IgD-negative memory B cell (primary cell): ENCODE results near the gene HSF5. TPM values are rescaled to one million over a fixed set of nuclear protein-coding genes. Genes with fewer than 3 reads are reported as not detected.

Source experiments
- H3K27ac Mint-ChIP-seq, 3 donors: one replicate each; pipeline ENCODE4 v1.8.0; 2020 to 2022; ENCODE audit warnings: mild to moderate bottlenecking in 3 of 3, mixed read lengths in 3 of 3, moderate library complexity in 1 of 3
- H3K27me3 Mint-ChIP-seq: one replicate; pipeline ENCODE4 v1.8.0; 2021; ENCODE audit warnings: mixed read lengths
- H3K36me3 Mint-ChIP-seq: one replicate; pipeline ENCODE4 v1.8.0; 2020; ENCODE audit warnings: mild to moderate bottlenecking, mixed read lengths
- H3K4me1 Mint-ChIP-seq, 3 donors: one replicate each; pipeline ENCODE4 v1.8.0; 2020 to 2022; ENCODE audit warnings: mixed read lengths in 3 of 3, mild to moderate bottlenecking in 1 of 3
- H3K4me3 Mint-ChIP-seq, 4 donors: one replicate each; pipeline ENCODE4 v1.8.0; 2020 to 2022; ENCODE audit warnings: mild to moderate bottlenecking in 4 of 4, mixed read lengths in 4 of 4, moderate library complexity in 3 of 4
- H3K9me3 Mint-ChIP-seq, 3 donors: one replicate each; pipeline ENCODE4 v1.8.0; 2020 to 2021; ENCODE audit warnings: mixed read lengths in 3 of 3, mild to moderate bottlenecking in 1 of 3
- polyA plus RNA-seq: library from polyadenylated mRNA; unstranded; fragments of 300-500 nt; fragmentation: Illumina TruSeq; gene quantifications from one replicate; pipeline ENCODE4 v1.2.3, GENCODE V29; 2021

HSF5 gene, protein sequence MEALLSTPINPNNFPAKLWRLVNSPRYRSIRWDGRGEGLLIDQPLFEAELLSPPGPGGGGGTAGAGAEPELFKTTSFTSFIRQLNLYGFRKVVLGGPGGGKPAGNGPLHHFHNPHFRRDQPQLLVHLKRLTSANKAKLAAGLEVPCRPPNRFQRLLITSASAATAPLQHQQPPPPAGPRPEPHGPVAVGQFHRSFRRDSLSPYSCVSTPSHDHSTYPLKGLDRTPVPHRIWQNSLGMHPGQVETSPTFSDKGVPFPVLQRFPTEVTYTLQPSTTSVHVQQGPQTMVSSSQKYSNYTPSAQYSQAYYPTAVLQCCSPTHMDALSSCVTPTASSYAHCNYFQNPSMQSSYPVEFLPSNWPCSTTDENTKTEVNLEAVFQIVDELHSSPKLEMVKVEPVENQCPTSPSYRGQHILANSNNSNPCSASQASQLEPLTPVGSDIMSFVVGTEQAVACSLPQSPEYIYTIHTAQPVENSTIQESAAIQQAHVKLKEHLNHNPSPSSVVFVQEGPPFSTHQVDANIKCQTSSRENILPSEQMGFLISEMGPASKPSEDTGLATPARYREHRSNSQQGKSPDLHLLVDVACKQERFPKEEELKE
- polyA plus RNA-seq, result 1.6 TPM

DNA sequence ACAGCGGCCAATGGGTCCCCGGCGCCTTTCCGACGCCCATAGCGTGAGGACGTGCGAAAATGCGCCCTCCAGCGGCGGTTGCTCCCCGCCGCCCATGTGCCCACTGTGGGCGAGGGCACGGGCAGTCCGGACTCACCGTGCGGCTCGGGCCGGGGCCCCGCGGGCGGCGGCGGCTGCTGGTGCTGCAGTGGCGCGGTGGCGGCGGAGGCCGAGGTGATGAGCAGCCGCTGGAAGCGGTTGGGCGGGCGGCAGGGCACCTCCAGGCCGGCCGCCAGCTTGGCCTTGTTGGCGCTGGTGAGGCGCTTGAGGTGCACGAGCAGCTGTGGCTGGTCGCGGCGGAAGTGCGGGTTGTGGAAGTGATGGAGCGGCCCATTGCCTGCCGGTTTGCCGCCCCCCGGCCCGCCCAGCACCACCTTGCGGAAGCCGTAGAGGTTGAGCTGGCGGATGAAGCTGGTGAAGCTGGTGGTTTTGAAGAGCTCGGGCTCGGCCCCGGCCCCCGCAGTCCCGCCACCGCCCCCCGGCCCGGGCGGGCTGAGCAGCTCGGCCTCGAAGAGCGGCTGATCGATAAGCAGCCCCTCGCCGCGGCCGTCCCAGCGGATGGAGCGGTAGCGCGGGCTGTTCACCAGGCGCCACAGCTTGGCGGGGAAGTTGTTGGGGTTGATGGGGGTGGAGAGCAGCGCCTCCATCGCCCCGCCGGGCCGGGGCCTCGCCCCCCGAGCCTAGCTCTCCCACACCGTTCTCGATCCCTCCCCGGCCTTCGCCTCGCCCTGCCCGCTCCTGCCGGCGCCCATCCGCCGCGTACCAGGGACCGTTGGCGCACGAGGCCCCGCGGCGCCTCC, at the start of gene HSF5:
Gene HSF5, minus strand, starts transcription at position 820 of the 839 bp plus-strand sequence. Its CDS starts 134 bp downstream, at position 686.
- H3K27me3 Mint-ChIP-seq, result no peaks in the 10 kb centered on the region
- peaks cover 4% of the 10 kb centered on the region for H3K36me3 Mint-ChIP-seq
- H3K4me3 Mint-ChIP-seq, result peak within 1 kb of the TSS; percentile 71 to 82 (median 76)
- H3K9me3 Mint-ChIP-seq, result no peaks in the 10 kb centered on the region
- H3K27ac Mint-ChIP-seq, result peak within 1 kb of the TSS; percentile 31 to 83 (median 77)
- H3K4me1 Mint-ChIP-seq, result peaks cover 10 to 15% (median 10%) of the 10 kb centered on the region in 3 donors

DNA sequence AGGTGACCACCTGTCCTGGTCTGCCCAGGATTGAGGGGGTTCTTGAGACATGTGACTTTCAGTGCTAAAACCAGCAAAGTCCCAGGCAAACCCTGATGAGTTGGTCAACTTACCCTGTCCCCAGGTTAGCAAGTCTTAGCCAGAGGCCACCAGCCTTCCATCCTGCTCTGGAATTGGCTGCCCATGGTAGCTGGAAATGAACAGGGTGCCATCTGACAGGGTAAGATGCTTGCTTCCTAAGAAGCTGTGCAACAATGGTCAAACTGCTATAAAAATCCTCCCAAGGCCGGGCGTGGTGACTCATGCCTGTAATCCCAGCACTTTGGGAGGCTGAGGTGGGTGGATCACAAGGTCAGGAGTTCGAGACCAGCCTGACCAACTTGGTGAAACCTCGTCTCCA, 49.1 kb upstream of the HSF5 start:
- Mint-ChIP-seq H3K4me3 (no peak overlapping the region), H3K36me3 (no peaks in the 10 kb centered on the region), H3K27ac (no peak overlapping the region), H3K4me1 (peaks cover 0 to 4% (median 0%) of the 10 kb centered on the region in 3 donors), H3K27me3 (peaks cover 8% of the 10 kb centered on the region), H3K9me3 (no peaks in the 10 kb centered on the region)

DNA sequence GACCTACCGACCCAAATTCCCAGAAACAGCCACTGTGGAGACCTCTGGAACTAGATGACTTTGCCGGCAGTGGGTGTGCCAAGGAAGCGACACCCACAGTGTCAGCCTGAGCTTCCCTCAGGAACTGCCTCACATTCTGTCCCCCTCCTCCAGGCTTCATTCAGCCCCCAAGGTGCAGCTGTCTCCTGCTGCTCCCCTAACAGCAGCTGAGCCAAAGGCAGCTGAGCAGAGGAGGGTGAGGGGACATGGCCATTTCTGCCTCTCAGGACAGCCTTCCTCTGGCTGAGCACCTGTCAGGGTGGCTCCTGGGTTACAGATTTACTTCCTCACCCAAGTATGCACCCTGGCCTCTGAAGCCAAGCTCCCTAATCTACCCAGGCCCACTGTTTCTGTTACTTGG, 48.3 kb upstream of the HSF5 start:
- Mint-ChIP-seq H3K9me3 (no peaks in the 10 kb centered on the region), H3K4me1 (peaks cover 0 to 5% (median 1%) of the 10 kb centered on the region in 3 donors), H3K36me3 (no peaks in the 10 kb centered on the region), H3K27me3 (peaks cover 8% of the 10 kb centered on the region), H3K27ac (no peak overlapping the region), H3K4me3 (no peak overlapping the region)

DNA sequence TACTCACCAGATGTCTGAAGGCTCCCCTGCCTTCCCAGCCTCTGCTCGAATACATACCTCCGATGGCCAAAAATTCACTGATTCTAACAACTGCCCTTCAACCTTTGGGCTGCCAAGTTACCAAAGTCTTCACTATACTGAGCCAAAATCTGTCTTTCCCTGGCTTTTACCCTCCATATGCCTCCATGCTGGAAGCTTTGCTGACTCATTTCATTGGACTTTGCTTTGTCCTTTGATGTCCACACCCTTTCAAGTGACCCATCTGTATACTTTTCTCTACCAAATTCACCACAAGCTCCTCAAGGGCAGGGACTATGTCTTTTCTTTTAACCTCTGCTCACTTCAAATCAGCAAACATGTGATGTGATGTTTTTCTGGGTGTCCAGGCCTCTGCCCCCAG, 47.2 kb upstream of the HSF5 start:
- no peaks in the 10 kb centered on the region for H3K36me3 Mint-ChIP-seq
- peaks cover 8% of the 10 kb centered on the region for H3K27me3 Mint-ChIP-seq
- no peaks in the 10 kb centered on the region for H3K9me3 Mint-ChIP-seq
- H3K4me3 Mint-ChIP-seq, result no peak overlapping the region
- H3K4me1 Mint-ChIP-seq, result peaks cover 0 to 5% (median 1%) of the 10 kb centered on the region in 3 donors
- no peak overlapping the region for H3K27ac Mint-ChIP-seq

DNA sequence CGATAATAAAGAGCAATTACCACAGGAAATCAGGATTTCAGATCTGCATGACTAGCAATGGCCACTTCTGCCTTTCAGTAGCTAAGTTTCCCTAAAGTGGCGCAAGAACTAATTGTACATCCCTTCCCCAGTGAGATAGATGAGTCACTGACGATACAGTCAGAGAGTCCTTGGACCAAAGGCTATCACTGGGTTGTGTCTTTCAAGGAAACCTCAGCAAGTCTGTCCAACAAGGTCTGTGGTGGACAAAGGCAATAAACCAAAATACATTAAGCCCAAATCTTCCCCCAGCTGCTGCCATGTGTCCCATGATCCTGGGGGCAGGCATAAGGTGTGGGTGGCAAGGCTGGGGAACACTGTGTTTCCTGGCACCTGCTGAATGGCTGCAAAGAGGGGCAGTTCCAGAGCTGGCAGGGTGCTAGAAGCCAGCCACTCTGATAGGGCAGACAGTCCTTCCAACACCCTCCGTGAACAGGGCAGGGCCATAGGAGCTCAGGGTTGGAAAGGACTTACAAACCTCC, 46.8 kb upstream of the HSF5 start:
- peaks cover 0 to 5% (median 1%) of the 10 kb centered on the region in 3 donors for H3K4me1 Mint-ChIP-seq
- H3K36me3 Mint-ChIP-seq, result no peaks in the 10 kb centered on the region
- H3K27ac Mint-ChIP-seq, result no peak overlapping the region
- peaks cover 8% of the 10 kb centered on the region for H3K27me3 Mint-ChIP-seq
- H3K4me3 Mint-ChIP-seq, result peak overlapping the region in 1 of 4 donors; percentile 41
- no peaks in the 10 kb centered on the region for H3K9me3 Mint-ChIP-seq

DNA sequence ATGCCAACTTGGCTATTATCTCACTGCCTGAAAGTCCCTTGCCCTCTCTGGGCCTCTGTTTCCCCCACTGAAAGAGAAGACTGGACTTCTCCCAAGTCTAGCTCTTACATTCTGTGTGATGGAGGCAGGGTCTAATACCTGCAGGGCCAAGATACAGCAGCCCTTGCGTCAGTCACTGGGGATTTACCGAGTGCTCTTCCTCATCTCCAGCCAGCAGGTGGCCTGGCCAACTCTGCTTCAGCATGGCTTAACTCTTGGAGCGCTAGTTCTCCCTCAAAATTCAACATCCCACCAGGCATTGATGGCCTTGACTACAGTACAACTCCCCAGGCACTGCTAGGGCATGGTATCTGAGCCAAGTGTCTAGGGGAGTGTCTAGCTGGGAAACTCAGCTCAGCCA, 46.1 kb upstream of the HSF5 start:
- H3K4me1 Mint-ChIP-seq, result peaks cover 0 to 5% (median 1%) of the 10 kb centered on the region in 3 donors
- no peaks in the 10 kb centered on the region for H3K36me3 Mint-ChIP-seq
- no peak overlapping the region for H3K27ac Mint-ChIP-seq
- H3K27me3 Mint-ChIP-seq, result peaks cover 8% of the 10 kb centered on the region
- H3K4me3 Mint-ChIP-seq, result peak overlapping the region in 1 of 4 donors; percentile 41
- H3K9me3 Mint-ChIP-seq, result no peaks in the 10 kb centered on the region

DNA sequence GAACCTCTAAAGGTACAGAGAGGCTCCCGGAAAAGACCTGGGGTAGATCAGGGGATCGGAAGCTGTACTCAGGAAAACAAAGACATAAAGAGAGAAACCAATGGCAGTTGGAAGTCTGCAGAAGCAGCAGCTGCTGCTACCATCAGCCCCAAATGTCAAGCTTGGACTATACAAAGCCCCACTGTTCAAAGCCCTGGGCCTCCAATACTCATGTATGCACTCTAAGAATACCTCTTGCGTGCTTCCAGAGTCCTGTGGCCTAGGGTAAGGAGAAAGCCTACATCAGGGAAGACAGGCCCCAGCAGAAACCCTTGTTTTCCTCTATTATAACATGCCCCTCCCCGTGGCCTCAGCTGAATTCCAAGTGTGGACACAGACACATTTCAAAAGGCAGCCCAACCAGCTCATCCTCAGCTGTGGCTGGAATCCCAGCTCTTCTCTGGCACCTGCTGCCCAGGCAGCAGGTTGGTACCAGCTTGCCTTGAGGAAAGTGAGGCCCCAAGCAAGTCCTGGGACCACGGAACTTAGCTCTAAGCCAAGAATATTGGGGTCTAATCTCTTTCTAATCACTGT, 45.5 kb upstream of the HSF5 start:
- H3K27me3 Mint-ChIP-seq, result peaks cover 8% of the 10 kb centered on the region

DNA sequence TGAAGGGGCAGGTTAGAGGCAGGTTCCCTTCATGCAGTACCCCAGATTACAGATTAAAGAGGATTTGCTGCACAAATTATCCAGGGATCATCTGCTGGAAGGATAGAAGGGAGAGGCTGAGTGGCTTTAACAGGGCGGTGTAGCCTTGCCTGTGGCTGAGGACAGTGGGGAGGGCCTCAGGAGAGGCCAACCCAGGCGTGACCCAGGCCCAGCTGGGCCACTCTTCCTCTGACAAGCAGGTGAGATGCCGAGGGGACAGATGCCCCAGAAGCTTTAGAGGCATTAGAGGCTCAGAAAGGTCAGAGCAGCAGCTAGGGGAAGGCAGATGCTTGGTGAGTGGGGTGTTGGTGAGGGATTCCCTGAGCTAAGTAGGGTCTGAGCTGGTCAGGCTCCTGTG, 44.3 kb upstream of the HSF5 start:
- Mint-ChIP-seq H3K4me1 (peaks cover 0 to 5% (median 1%) of the 10 kb centered on the region in 3 donors), H3K9me3 (no peaks in the 10 kb centered on the region), H3K27ac (no peak overlapping the region), H3K36me3 (no peaks in the 10 kb centered on the region), H3K4me3 (peak overlapping the region in 3 of 4 donors; percentile 70 to 85 (median 72)), H3K27me3 (peaks cover 6% of the 10 kb centered on the region)

More for the DNA sequence above, 45.5 kb upstream of the HSF5 start:
- H3K9me3 Mint-ChIP-seq, result no peaks in the 10 kb centered on the region
- H3K4me3 Mint-ChIP-seq, result peak overlapping the region in 1 of 4 donors; percentile 70
- peaks cover 0 to 5% (median 1%) of the 10 kb centered on the region in 3 donors for H3K4me1 Mint-ChIP-seq
- no peak overlapping the region for H3K27ac Mint-ChIP-seq
- no peaks in the 10 kb centered on the region for H3K36me3 Mint-ChIP-seq

DNA sequence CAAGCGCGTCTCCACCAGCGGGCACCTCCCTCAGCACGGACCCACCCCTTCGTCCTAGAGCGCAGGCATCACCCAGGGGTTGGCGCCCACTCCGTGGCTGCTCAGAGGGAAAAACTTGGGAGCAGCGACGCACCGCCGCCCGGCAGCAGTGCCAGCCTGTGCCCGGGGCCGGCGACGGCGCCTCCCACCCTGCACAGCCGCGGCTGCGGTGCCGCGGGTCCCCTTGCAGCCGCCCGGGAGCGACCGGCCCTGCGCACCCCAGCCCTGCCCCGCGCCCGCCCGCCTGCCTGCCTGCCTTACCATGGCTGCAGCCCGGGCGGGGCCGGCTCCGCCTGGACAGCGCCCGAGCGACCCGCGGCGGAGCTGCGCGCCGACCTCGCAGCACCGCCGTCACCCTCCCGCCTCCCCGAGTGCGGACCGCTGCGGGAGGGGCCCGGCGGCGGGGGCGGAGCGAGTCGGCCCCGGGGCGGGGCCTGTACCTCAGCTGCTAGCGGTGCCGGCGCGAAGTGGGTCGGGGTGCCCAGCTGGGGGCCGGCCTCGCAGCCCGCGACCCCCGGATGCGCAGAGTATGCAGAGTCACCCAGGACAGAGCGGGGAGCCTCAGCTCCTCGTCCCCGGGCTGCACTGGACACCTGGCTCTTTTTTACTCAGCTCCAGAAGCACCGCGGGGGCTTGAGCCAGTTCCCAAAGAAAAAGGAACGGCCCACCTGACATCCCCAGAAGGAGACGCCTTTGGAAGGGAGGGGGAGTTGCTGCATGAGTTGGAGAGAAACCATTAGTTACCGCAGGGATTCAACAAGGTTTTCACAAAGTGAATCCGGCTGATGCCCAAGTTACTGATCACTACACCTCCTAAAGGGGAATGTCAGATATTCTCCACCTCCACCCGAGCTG, 43.7 kb upstream of the HSF5 start:
- Mint-ChIP-seq H3K9me3 (no peaks in the 10 kb centered on the region), H3K4me1 (peaks cover 0 to 5% (median 1%) of the 10 kb centered on the region in 3 donors), H3K36me3 (no peaks in the 10 kb centered on the region), H3K4me3 (peak overlapping the region; percentile 70 to 85 (median 72)), H3K27me3 (peaks cover 6% of the 10 kb centered on the region), H3K27ac (no peak overlapping the region)

DNA sequence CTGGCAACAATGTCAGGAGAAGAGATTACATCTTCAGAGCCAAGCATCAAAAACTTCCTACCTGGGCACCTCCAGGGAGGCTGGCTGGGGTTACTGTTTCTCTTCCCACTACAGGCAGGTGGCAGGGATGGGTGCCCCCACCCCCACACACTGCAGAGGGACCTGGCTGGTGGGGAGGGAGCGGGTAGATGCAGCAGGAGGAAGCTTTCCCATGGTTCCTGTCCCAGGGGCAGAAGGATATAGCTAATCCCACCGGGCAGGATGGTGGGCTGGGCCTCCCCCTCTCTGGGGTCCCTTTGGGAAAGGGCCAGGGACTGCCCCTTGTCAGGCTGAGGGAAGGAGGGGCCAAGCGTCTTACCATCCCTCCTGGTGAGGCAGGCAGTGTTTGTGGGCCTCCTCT, 42.9 kb upstream of the HSF5 start:
- H3K36me3 Mint-ChIP-seq, result no peaks in the 10 kb centered on the region
- peak overlapping the region; percentile 69 to 78 (median 72) for H3K4me3 Mint-ChIP-seq
- peaks cover 6% of the 10 kb centered on the region for H3K27me3 Mint-ChIP-seq
- no peak overlapping the region for H3K27ac Mint-ChIP-seq
- peaks cover 0 to 5% (median 1%) of the 10 kb centered on the region in 3 donors for H3K4me1 Mint-ChIP-seq
- H3K9me3 Mint-ChIP-seq, result no peaks in the 10 kb centered on the region

DNA sequence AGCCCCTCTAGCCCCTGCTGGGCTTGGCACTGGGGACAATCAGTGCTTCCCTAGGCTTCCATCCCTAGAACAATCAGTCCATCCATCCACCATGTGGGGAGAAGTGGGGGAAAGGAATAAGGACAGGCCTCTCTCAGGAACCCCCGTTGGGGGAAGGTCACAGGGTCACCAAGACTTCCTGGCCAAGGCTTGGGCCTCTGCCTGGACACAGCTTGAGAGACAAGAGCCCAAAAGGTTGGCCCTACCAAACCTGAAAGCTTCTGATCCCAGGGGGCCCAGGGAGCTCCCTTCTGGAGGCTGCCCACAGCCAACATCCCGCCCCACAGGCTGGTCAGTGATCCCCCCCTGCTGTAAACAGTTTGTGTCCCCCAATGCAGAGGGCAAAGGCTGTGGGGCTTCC, 42.4 kb upstream of the HSF5 start:
- H3K4me1 Mint-ChIP-seq, result peaks cover 0 to 5% (median 1%) of the 10 kb centered on the region in 3 donors
- peaks cover 6% of the 10 kb centered on the region for H3K27me3 Mint-ChIP-seq
- H3K9me3 Mint-ChIP-seq, result no peaks in the 10 kb centered on the region
- H3K27ac Mint-ChIP-seq, result no peak overlapping the region
- H3K4me3 Mint-ChIP-seq, result peak overlapping the region in 3 of 4 donors; percentile 69 to 78 (median 73)
- no peaks in the 10 kb centered on the region for H3K36me3 Mint-ChIP-seq

DNA sequence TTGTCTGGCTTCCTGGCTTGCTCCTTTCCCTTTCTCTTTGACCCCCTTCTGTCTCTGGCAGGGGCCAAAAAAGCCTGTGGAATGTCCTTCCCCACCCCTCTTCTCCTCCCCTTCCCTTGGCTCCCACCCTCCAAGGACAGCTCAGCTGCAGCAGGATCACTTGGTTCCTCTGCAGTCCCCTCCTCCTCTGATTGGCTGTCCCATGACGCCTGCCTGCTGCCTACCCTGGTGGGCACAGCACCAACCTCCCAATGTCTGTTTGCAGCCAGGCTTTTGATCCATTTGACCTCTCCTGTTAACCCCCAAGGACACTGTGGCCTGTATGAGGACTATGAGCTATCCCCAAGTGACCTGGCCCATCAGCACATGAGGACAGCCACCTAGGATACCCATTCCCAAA, 41.1 kb upstream of the HSF5 start:
- Mint-ChIP-seq H3K4me1 (peaks cover 0 to 5% (median 1%) of the 10 kb centered on the region in 3 donors), H3K36me3 (no peaks in the 10 kb centered on the region), H3K27ac (no peak overlapping the region), H3K4me3 (peak overlapping the region in 1 of 4 donors; percentile 69), H3K27me3 (peaks cover 2% of the 10 kb centered on the region), H3K9me3 (no peaks in the 10 kb centered on the region)

DNA sequence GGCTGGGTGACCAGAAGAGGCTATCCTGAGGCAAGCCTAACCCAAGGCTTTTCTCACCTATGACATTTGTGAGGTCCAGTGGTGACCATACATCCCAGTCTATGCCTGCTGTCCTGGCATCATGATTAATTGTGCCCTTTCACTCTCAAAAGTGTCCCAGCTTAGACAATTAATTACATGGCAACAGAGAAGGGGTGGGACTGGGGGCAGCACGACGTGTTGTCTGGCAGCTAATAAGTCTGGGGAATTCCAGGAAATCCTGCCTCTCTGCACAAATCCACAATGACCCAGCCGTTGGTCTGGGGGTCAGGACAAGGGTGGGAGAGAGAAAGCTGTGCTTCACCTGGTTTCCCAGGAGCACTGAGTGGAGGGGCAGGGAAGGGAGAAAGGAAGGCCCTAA, 40.2 kb upstream of the HSF5 start:
- no peaks in the 10 kb centered on the region for H3K36me3 Mint-ChIP-seq
- H3K4me3 Mint-ChIP-seq, result peak overlapping the region in 1 of 4 donors; percentile 58
- no peaks in the 10 kb centered on the region for H3K9me3 Mint-ChIP-seq
- no peak overlapping the region for H3K27ac Mint-ChIP-seq
- peaks cover 0 to 5% (median 1%) of the 10 kb centered on the region in 3 donors for H3K4me1 Mint-ChIP-seq
- peaks cover 2% of the 10 kb centered on the region for H3K27me3 Mint-ChIP-seq
